Left cardiac atrium (tissue), 4 donors: ENCODE data around the gene ZNF846. TPM values are rescaled to one million over a fixed set of nuclear protein-coding genes. Genes with fewer than 3 reads are reported as not detected.
"Not testable (repeated sequence)": the region's sequence is repeated elsewhere in the genome, so short reads cannot be mapped to it uniquely, and the experiment has no call there.

Experiments used
- ATAC-seq, 2 donors: fragments of 200-7000 bp; cut with Tn5 transposase; one replicate each; pipeline ENCODE4 v1.9.1; 2020; ENCODE audit warnings: mild to moderate bottlenecking in 2 of 2, moderate library complexity in 2 of 2
- DNase-seq: peaks from one replicate; pipeline ENCODE4 v3.0.0-alpha.2; 2020
- intact Hi-C, 2 donors: fragments of 100-400 bp; cut with DNase I; formaldehyde crosslinking; loops; one replicate each; pipeline versions ENCODE4 v1.14.1 to v1.15.1; 2022 to 2023
- total RNA-seq, 2 donors: library from RNA; stranded (reverse); fragmentation: NEBNext Ultra II Directional; extraction: Animal tissue kit (Norgen Biotek cat#: 25700); gene quantifications; one replicate each; pipeline ENCODE4 v1.2.1, GENCODE V29; 2021
- donor health status: DM: no; HTN: yes; CAD: no.
- donor health status: DM: no; HTN: yes; CAD: no; lungs with severe emphysema.
- donor health status: DM: yes; HTN: yes; CAD: no.
- donor health status: Dilated cardiomyopathy.

Gene ZNF846
- total RNA-seq, 2 donors from 2014 or later: 8.8 to 12.7 TPM

DNA sequence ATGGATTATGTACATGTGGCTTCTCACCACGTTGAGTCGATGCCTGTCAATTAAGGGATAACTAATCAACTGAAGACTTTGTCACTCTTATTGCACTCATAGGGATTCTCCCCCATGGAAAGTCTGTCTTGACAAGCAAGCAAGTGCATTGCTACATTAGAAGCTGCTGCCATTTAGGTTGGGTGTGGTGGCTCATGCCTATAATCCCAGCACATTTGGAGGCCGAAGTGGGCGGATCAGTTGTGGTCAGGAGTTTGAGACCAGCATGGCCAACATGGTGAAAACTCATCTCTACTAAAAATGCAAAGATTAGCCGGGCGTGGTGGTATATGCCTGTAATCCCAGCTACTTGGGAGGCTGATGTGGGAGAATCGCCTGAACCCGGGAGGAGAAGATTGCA, 18.3 kb upstream of the ZNF846 start:
- intact Hi-C loops: no loop called here
- ATAC-seq (no peak), DNase-seq (no peak)

DNA sequence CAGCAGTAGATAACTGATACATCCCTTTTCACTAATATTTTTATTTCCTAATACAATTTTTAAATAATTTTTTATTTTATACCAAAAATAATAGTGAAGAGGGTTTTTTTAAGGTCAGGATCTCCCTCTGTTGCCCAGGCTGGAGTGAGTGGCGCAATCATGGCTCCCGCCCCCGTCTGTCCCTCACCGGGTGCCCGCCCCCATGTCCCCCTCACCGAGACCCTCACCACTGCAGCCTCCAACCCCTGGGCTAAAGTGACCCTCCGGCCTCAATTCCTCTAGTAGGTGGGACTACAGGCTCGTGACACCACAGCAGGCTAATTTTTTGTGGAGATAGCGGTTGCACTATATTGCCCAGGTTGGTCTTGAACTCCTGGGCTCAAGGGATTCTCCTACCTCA, 17.8 kb upstream of the ZNF846 start:
- ATAC-seq: no peak
- peak; percentile 40 for DNase-seq
- intact Hi-C loops: no loop called here

GRCh38 chr19:9785367-9786331, 17.1 kb upstream of the ZNF846 start:
- intact Hi-C loops: no loop called here
- DNase-seq: peak; percentile 98
- ATAC-seq: peak; percentile 94 to 96

DNA sequence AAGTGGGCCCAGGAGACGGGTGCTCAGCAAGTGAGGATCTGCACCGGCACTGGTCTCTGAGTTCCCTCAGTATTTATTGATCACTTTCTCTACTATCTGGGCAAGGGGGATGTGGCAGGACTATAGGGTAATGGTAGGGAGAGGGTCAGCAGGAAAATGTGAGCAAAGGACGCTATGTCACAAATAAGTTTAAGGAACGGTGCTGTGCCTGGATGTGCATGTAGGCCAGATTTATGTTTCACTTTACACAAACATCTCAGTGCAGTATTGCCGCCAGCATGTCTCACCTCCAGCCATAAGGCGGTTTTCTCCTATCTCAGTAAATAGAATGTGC, 15.6 kb upstream of the ZNF846 start:
- DNase-seq, intact Hi-C loops, ATAC-seq: not testable (repeated sequence)

GRCh38 chr19:9782338-9782737, 13.8 kb upstream of the ZNF846 start:
- intact Hi-C loops: no loop called here
- no peak for DNase-seq
- no peak for ATAC-seq

GRCh38 chr19:9757544-9758501, 10.7 kb downstream of the ZNF846 start:
- no peak for DNase-seq
- intact Hi-C loops: no loop called here
- no peak for ATAC-seq

DNA sequence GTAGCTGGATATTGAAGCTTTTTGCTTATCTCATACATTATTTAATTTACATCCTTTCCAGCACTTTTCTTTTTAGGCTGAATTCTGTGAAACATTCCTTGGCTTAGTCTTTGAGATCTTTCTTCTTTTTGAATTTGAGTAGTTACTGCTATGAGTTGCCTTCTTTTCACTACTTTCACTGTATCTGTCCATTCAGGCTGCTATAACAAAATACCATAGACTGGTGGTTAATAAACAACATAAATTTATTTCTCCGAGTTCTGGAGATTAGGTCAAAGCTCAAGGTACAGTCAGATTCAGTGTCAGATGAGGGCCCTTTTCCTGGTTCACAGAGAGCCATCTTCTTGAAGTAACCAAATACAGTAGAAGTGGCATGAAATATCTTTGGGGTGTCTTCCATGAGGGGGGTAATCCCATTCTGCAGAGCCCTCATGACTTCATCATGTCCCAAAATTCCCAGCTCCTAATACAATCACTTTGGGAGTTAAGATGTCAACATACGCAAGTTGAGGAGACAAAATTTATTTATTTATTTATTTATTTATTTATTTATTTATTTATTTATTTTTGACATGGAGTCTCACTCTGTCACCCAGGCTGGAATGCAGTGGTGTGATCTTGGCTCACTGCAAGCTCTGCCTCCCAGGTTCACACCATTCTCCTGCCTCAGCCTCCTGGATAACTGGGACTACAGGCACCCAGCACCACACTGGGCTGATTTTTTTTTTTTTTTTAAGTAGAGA, 15.7 kb downstream of the ZNF846 start:
- DNase-seq (no peak), ATAC-seq (no peak)
- intact Hi-C loops: no loop called here

DNA sequence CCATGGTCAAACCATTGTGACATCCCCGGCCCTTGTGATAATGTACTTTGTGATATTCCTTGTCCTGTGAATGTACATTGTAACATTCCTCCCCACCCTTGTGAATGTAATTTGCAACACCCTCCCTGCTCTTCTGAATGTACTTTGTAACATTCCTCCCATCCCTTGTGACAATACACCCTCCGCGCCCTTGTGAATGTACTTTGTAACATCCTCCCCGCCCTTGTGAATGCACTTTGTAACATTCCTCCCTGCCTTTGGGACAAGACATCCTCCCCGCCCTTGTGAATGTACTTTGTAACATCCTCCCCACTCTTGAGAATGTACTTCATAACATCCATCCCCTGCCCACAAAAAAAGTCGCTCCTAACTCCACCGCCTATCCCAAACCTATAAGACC, 17.1 kb downstream of the ZNF846 start:
- intact Hi-C loops: no loop called here
- ATAC-seq (no peak), DNase-seq (no peak)

- DNase-seq: no peak
Observed at GRCh38 chr19:9741476-9742171, 26.9 kb downstream of the ZNF846 start.

DNA sequence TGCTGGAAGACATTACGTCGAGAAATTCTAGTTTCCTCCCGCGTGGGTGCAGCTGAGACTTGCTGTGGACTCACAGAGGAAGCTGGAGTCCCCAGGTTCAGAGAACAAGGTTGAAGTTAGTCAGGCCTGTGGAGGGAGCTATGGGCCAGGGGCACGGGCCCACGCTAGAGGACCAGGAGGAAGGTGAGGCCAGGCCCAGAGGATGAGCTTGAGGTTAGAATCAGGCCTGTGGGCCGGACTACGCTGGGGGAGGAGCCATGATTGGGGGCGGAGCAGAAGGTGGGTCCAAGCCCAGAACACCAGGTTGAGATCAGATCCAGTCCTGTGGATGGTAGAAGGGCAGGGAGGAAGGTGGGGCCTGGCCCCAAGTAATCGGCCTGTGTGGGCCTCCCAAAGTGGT, 32.6 kb downstream of the ZNF846 start:
- intact Hi-C loops: no loop called here
- ATAC-seq (no peak), DNase-seq (no peak)

More at GRCh38 chr19:9741476-9742171, 26.9 kb downstream of the ZNF846 start:
- no peak for ATAC-seq
- intact Hi-C loops: no loop called here

DNA sequence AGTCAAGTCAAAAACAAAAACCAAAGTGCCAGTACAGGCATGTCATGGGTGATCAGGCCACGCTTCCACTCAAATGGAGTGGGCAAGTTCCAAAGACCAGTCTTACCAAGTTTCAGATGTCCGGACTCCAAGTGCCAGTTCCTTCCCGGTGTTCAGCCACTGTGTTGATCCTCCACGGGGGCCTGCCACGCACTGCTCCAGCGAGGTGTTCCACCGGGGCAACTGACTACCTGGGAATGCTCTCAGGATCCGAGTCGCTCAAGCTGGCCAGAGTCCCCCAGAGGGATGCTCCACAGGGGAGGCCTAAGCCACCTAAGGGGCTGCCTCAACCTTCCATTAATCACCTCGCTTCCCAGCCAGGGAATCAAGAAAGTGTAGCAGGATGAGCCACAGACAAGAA, 38.5 kb downstream of the ZNF846 start:
- ATAC-seq, intact Hi-C loops, DNase-seq: not testable (repeated sequence)

GRCh38 chr19:9729162-9729561, 39.4 kb downstream of the ZNF846 start:
- DNase-seq (no peak), ATAC-seq (no peak)
- intact Hi-C loops: no loop called here

- no peak for ATAC-seq
- DNase-seq: no peak
Observed at GRCh38 chr19:9727644-9728043, 40.9 kb downstream of the ZNF846 start.

GRCh38 chr19:9725508-9726201, 42.9 kb downstream of the ZNF846 start:
- DNase-seq, ATAC-seq, intact Hi-C loops: not testable (repeated sequence)

More at GRCh38 chr19:9727644-9728043, 40.9 kb downstream of the ZNF846 start:
- intact Hi-C loops: no loop called here

- ATAC-seq: no peak
- DNase-seq: no peak
- intact Hi-C loops: no loop called here
Observed at GRCh38 chr19:9724157-9724556, 44.4 kb downstream of the ZNF846 start.

DNA sequence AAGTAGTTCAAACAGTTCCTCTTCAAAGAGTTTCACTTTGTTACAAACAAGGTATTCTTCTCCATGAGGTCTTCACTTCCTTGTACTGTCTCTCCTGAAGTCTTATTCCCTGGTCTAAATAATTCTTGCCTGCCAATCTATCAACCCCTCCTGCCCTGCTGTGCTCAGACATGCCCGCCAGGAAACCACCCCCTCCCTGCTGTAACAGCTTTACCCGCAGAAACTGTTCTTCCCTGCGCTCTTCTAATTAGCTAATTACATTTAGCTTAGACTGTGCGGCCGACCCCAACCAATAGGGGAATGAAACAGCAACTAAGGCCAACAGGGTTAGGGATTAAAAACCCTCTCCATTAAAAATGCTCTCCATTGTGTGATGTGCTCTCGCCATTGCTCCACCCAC, 46.7 kb downstream of the ZNF846 start:
- no peak for DNase-seq
- no peak for ATAC-seq
- intact Hi-C loops: no loop called here

DNA sequence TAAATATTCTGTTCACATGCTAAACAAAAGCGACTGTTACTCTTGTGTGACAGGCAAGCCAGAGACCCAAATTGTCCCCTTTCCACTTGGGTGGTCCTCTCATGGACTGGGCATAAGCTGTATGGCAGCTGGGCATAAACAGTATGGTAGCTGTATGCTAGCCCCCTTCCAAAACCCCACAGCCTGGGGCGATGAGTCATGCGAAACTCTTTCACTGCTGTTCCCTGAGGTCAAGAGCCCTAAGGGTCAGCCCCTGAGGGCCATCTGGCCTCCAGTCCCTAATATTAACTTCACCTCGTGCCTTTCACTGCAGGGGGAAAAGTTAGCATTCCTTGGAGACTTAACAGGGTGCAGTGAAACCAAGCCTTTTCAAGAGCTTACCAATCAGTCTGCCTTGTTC, 48.0 kb downstream of the ZNF846 start:
- DNase-seq (no peak), ATAC-seq (no peak)
- intact Hi-C loops: no loop called here

GRCh38 chr19:9711815-9712214, 56.7 kb downstream of the ZNF846 start:
- intact Hi-C loops: no loop called here
- no peak for DNase-seq
- no peak for ATAC-seq
